ENCODE data around the gene CERS6.

- TF ChIP-seq CTCF (IDR thresholded peaks at IDR 0.05) (no peak), POLR2A (IDR thresholded peaks at IDR 0.05) (no peak)
These were observed 111.0 kb downstream of the CERS6 start for GRCh38 chr2:168566974-168567665.
